ENCODE data around the gene TMOD2. TPM values are rescaled to one million over a fixed set of nuclear protein-coding genes. Genes with fewer than 3 reads are reported as not detected.

The TMOD2 gene
- total RNA-seq, 1 experiment from 2014 or later: 0.71 TPM

- no peak for DNase-seq (ENCODE audit: low read depth)
- in situ Hi-C loops (cut with HindIII; ENCODE audit: low pct_unique_long_range_greater_than_20kb, low sequenced_read_pairs): no loop called here
Measured at GRCh38 chr15:51840692-51841091, 89.3 kb downstream of the TMOD2 start.

- in situ Hi-C loops (cut with HindIII; ENCODE audit: low pct_unique_long_range_greater_than_20kb, low sequenced_read_pairs): no loop called here
- DNase-seq (ENCODE audit: low read depth): no peak
Measured at GRCh38 chr15:51841406-51842040, 90.1 kb downstream of the TMOD2 start.

GRCh38 chr15:51842265-51842664 lies 90.9 kb downstream of the TMOD2 start:
- no peak for DNase-seq (ENCODE audit: low read depth)

GRCh38 chr15:51842852-51843737 lies 91.7 kb downstream of the TMOD2 start:
- peak; percentile 44 for DNase-seq (ENCODE audit: low read depth)
- in situ Hi-C loops (cut with HindIII; ENCODE audit: low pct_unique_long_range_greater_than_20kb, low sequenced_read_pairs): no loop called here

More at GRCh38 chr15:51842265-51842664, 90.9 kb downstream of the TMOD2 start:
- in situ Hi-C loops (cut with HindIII; ENCODE audit: low pct_unique_long_range_greater_than_20kb, low sequenced_read_pairs): no loop called here

GRCh38 chr15:51844747-51845426 lies 93.5 kb downstream of the TMOD2 start:
- no peak for DNase-seq (ENCODE audit: low read depth)
- in situ Hi-C loops (cut with HindIII; ENCODE audit: low pct_unique_long_range_greater_than_20kb, low sequenced_read_pairs): no loop called here

- in situ Hi-C loops (cut with HindIII; ENCODE audit: low pct_unique_long_range_greater_than_20kb, low sequenced_read_pairs): no loop called here
- no peak for DNase-seq (ENCODE audit: low read depth)
Measured at GRCh38 chr15:51846066-51846462, 94.7 kb downstream of the TMOD2 start.

- peak; percentile 23 for DNase-seq (ENCODE audit: low read depth)
- in situ Hi-C loops (cut with HindIII; ENCODE audit: low pct_unique_long_range_greater_than_20kb, low sequenced_read_pairs): no loop called here
Measured at GRCh38 chr15:51846463-51847230, 95.2 kb downstream of the TMOD2 start.

- in situ Hi-C loops (cut with HindIII; ENCODE audit: low pct_unique_long_range_greater_than_20kb, low sequenced_read_pairs): no loop called here
- DNase-seq (ENCODE audit: low read depth): no peak
Measured at GRCh38 chr15:51848811-51849210, 97.4 kb downstream of the TMOD2 start.

GRCh38 chr15:51849860-51850259 lies 98.5 kb downstream of the TMOD2 start:
- in situ Hi-C loops (cut with HindIII; ENCODE audit: low pct_unique_long_range_greater_than_20kb, low sequenced_read_pairs): no loop called here
- no peak for DNase-seq (ENCODE audit: low read depth)

GRCh38 chr15:51853998-51854397 lies 102.6 kb downstream of the TMOD2 start:
- in situ Hi-C loops (cut with HindIII; ENCODE audit: low pct_unique_long_range_greater_than_20kb, low sequenced_read_pairs): no loop called here

GRCh38 chr15:51855612-51856011 lies 104.2 kb downstream of the TMOD2 start:
- DNase-seq (ENCODE audit: low read depth): no peak
- in situ Hi-C loops (cut with HindIII; ENCODE audit: low pct_unique_long_range_greater_than_20kb, low sequenced_read_pairs): no loop called here

More at GRCh38 chr15:51853998-51854397, 102.6 kb downstream of the TMOD2 start:
- DNase-seq (ENCODE audit: low read depth): no peak

GRCh38 chr15:51856714-51857380 lies 105.5 kb downstream of the TMOD2 start:
- DNase-seq (ENCODE audit: low read depth): no peak
- in situ Hi-C loops (cut with HindIII; ENCODE audit: low pct_unique_long_range_greater_than_20kb, low sequenced_read_pairs): no loop called here

GRCh38 chr15:51861557-51862359 lies 110.4 kb downstream of the TMOD2 start:
- DNase-seq (ENCODE audit: low read depth): no peak
- in situ Hi-C loops (cut with HindIII; ENCODE audit: low pct_unique_long_range_greater_than_20kb, low sequenced_read_pairs): no loop called here

- in situ Hi-C loops (cut with HindIII; ENCODE audit: low pct_unique_long_range_greater_than_20kb, low sequenced_read_pairs): no loop called here
- no peak for DNase-seq (ENCODE audit: low read depth)
Measured at GRCh38 chr15:51863131-51863530, 111.7 kb downstream of the TMOD2 start.

GRCh38 chr15:51864408-51865056 lies 113.1 kb downstream of the TMOD2 start:
- in situ Hi-C loops (cut with HindIII; ENCODE audit: low pct_unique_long_range_greater_than_20kb, low sequenced_read_pairs): no loop called here
- peak; percentile 75 for DNase-seq (ENCODE audit: low read depth)

GRCh38 chr15:51865317-51865716 lies 113.9 kb downstream of the TMOD2 start:
- in situ Hi-C loops (cut with HindIII; ENCODE audit: low pct_unique_long_range_greater_than_20kb, low sequenced_read_pairs): no loop called here
- DNase-seq (ENCODE audit: low read depth): no peak

Measured in Caki2 (cell line).